T-cell (primary cell): ENCODE measurements around the gene SPOCD1. TPM values are rescaled to one million over a fixed set of nuclear protein-coding genes. Genes with fewer than 3 reads are reported as not detected.

Source experiments
- ATAC-seq, 4 experiments: fragments of 200-7000 bp in 3 of 4; fragments of 150-1000 bp in 1 of 4; cut with Tn5 transposase; replicated peaks in 1 of 4; 1 replicate in 3 of 4; 2 replicates in 1 of 4; pipeline ENCODE4 v1.10.0; 2021; ENCODE audit warnings: moderate library complexity in 3 of 4, mild to moderate bottlenecking in 2 of 4, moderate number of reproducible peaks in 1 of 4
- CTCF ChIA-PET, 2 donors: fragments of 300-600 bp; sonication (Branson Sonifier 250); formaldehyde crosslinking; loops; one replicate each; lab custom pipeline; 2022; ENCODE audit warnings: antibody characterized with exemption in 2 of 2; lab: Charles Lee
- POLR2A ChIA-PET, 2 donors: fragments of 300-600 bp; sonication (Branson Sonifier 250); formaldehyde crosslinking; loops; one replicate each; lab custom pipeline; 2022; ENCODE audit warnings: antibody characterized with exemption in 2 of 2; lab: Charles Lee
- DNase-seq, 35 experiments: peaks; one replicate each; pipeline versions ENCODE4 v3.0.0 to v3.0.0-alpha.2; 2013 to 2023
- H3K27ac ChIP-seq: one replicate; pipeline ENCODE4 v1.5.1; 2013; ENCODE audit warnings: low read length
- H3K27me3 ChIP-seq, 2 experiments: replicated peaks in 1 of 2; 1 replicate in 1 of 2; 2 replicates in 1 of 2; pipeline versions ENCODE4 v1.6.1 to v1.7.0; 2013; ENCODE audit warnings: low read length in 1 of 2, mixed read lengths in 1 of 2; ENCODE audit not compliant: control insufficient read depth in 2 of 2, insufficient read depth in 2 of 2; ENCODE audit errors: extremely low read depth in 1 of 2
- H3K36me3 ChIP-seq, 2 donors: 1 replicate in 1 of 2; 2 replicates in 1 of 2; pipeline versions ENCODE4 v1.6.1 to v1.7.0; 2013; ENCODE audit warnings: low read length in 1 of 2; ENCODE audit not compliant: control insufficient read depth in 2 of 2, insufficient read depth in 1 of 2; ENCODE audit errors: extremely low read depth in 1 of 2
- H3K4me1 ChIP-seq, 2 experiments: 1 replicate in 1 of 2; 2 replicates in 1 of 2; pipeline versions ENCODE4 v1.6.1 to v1.7.0; 2013; ENCODE audit warnings: low read length in 2 of 2, mixed read lengths in 1 of 2; ENCODE audit not compliant: insufficient read depth in 2 of 2, control insufficient read depth in 1 of 2; ENCODE audit errors: extremely low read depth in 1 of 2
- H3K4me3 ChIP-seq, 2 donors: 1 replicate in 1 of 2; 2 replicates in 1 of 2; pipeline versions ENCODE4 v1.5.1 to v1.7.0; 2013; ENCODE audit warnings: mild to moderate bottlenecking in 2 of 2, low read length in 1 of 2, moderate library complexity in 1 of 2; ENCODE audit not compliant: control insufficient read depth in 1 of 2; ENCODE audit errors: extremely low read depth in 1 of 2
- H3K9me3 ChIP-seq: 2 replicates; pipeline ENCODE4 v1.7.0; 2013
- H3K27ac Mint-ChIP-seq, 2 donors: one replicate each; pipeline ENCODE4 v1.8.0; 2020 to 2021; ENCODE audit warnings: mild to moderate bottlenecking in 2 of 2, mixed read lengths in 2 of 2
- H3K27me3 Mint-ChIP-seq, 2 donors: one replicate each; pipeline ENCODE4 v1.8.0; 2021 to 2022; ENCODE audit warnings: mixed read lengths in 2 of 2
- H3K36me3 Mint-ChIP-seq: one replicate; pipeline ENCODE4 v1.8.0; 2021; ENCODE audit warnings: mixed read lengths
- H3K4me1 Mint-ChIP-seq, 3 donors: one replicate each; pipeline ENCODE4 v1.8.0; 2020 to 2022; ENCODE audit warnings: mixed read lengths in 3 of 3, mild to moderate bottlenecking in 1 of 3
- H3K4me3 Mint-ChIP-seq, 3 donors: one replicate each; pipeline ENCODE4 v1.8.0; 2020 to 2022; ENCODE audit warnings: mild to moderate bottlenecking in 3 of 3, mixed read lengths in 3 of 3, moderate library complexity in 3 of 3
- H3K9me3 Mint-ChIP-seq, 3 donors: one replicate each; pipeline ENCODE4 v1.8.0; 2020 to 2022; ENCODE audit warnings: mixed read lengths in 3 of 3
- WGBS: methylation state at CpG from one replicate; pipeline ENCODE4 v1.1.5; 2013; ENCODE audit warnings: missing lambda C conversion rate; ENCODE audit not compliant: insufficient coverage; 5-methylcytosine and 5-hydroxymethylcytosine counted together
- total RNA-seq, 35 experiments: library from RNA in 6 of 35; stranded (reverse) in 6 of 35; fragments of 120-200 nt in 1 of 35; gene quantifications; one replicate each; pipeline versions ENCODE4 v1.2.1 to v1.2.4 and lab custom pipeline; 2013 to 2026

SPOCD1 gene
- total RNA-seq, 5 donors from 2014 or later (not counting 1 experiment from before 2014, with no cell fraction given): not detected

DNA sequence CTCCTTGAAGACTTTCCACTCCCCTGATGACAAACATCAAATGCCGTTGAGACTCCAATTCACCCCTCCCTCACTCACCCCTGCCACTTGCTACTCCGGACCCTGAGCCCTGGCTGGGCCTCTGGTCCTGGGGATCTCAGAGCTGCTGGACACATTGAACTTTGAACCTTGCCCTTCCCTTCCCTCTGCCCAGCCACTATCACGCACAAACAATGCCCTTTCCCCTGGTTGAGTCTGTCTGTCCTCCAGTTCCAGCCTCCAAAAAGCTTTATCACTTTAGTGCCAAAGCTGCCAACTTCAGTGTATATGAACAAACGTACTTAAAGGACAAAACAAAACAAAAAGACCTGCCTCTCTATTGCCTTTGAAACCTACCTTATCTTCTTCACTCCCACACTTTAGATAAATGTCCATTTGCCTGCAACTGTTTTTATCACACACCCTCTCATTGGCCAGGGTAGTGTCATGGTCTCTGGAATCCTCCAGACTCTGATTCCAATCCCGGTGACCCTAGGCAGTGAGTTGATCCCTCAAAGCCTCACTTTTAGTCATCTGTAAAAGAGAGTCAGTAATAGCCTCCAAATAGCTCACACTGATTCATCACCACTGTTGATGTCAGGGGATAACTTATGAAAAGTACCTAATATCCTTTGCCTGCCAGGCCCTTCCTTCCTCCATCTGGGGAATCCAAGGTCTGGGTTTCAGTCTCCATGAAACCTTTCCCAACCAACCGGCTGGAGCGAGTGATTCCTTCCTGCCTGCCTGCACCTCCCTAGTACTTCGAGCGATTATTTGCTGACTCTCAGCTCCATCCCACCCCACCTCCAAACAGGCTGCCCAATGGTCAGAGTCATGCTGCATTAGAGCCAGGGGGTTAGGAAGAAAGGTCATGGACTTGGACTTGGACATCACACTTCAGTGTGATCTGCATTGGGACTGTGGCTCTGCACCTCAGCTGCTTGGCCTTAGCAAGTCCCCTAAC lies 15.9 kb upstream of the SPOCD1 start:
- WGBS: 87% methylated on average over 5 of the region's 9 CpGs
- no peaks in the 10 kb centered on the region for H3K9me3 Mint-ChIP-seq
- H3K4me3 Mint-ChIP-seq: no peak overlapping the region
- DNase-seq (no peak), ATAC-seq (no peak)
- Histone ChIP-seq H3K27ac (no peak overlapping the region), H3K4me1 (peaks cover 16 to 48% of the 10 kb centered on the region in 2 experiments), H3K4me3 (no peak overlapping the region), H3K36me3 (no peaks in the 10 kb centered on the region), H3K9me3 (no peaks in the 10 kb centered on the region), H3K27me3 (peaks cover 0 to 2% of the 10 kb centered on the region in 2 experiments)
- ChIA-PET POLR2A (interaction anchor here in 1 of 2 donors (0.5 kb wide), 1 partner anchor 292 kb away, joined by 5 read pairs; no protein-coding TSS in a partner anchor), CTCF (no interaction called here)
- H3K27ac Mint-ChIP-seq: no peak overlapping the region
- H3K36me3 Mint-ChIP-seq: no peaks in the 10 kb centered on the region
- peaks cover 31 to 47% (median 44%) of the 10 kb centered on the region in 3 donors for H3K4me1 Mint-ChIP-seq
- H3K27me3 Mint-ChIP-seq: no peaks in the 10 kb centered on the region

DNA sequence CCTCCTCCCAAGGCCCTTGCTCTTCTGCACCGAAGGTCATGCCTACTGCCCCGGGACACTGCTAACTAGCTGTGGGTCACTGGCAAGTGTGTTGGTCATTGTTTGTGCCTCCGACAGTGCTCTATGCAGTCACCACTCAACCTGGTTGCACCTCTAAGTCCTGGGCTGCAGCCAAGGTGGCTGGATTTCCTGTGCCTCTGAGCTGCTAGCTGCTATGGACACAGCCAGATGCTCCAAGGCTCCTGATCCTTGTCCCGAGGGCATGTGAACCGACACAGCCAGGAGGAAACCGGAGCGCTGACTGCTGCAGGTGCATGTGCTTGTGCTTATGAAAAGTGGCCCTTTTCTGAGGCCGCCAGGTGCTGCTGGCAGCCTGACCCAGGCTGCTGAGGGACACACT lies 14.7 kb upstream of the SPOCD1 start:
- Histone ChIP-seq H3K27ac (no peak overlapping the region), H3K27me3 (peaks cover 0 to 2% of the 10 kb centered on the region in 2 experiments), H3K9me3 (no peaks in the 10 kb centered on the region), H3K36me3 (no peaks in the 10 kb centered on the region), H3K4me1 (peaks cover 25 to 54% of the 10 kb centered on the region in 2 experiments), H3K4me3 (no peak overlapping the region)
- ChIA-PET CTCF (no interaction called here), POLR2A (no interaction called here)
- DNase-seq (no peak), ATAC-seq (no peak)
- 97% methylated on average over 8 of the region's 8 CpGs for WGBS
- H3K9me3 Mint-ChIP-seq: no peaks in the 10 kb centered on the region
- no peaks in the 10 kb centered on the region for H3K36me3 Mint-ChIP-seq
- no peak overlapping the region for H3K4me3 Mint-ChIP-seq
- H3K4me1 Mint-ChIP-seq: peaks cover 35 to 52% (median 48%) of the 10 kb centered on the region in 3 donors
- no peak overlapping the region for H3K27ac Mint-ChIP-seq
- H3K27me3 Mint-ChIP-seq: no peaks in the 10 kb centered on the region

DNA sequence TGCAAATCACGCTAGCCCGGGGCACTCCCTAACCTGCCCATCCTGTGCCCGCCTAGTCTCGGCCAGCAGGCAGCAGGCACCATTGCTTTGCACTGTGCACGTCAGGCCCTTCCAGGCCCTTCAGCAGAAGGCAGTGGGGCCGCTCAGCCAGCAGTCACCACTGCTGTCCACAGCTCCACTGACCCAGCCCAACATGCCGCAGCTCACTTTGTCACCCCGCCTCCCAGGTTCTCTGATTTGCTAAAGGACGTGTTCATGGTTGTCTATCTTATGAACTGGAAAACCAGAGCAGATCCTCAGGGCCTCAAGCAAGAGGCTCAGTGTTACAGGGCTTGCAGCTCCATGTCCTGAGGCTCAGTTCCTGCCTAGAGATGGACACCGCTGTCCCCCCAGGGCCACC lies 14.2 kb upstream of the SPOCD1 start:
- Mint-ChIP-seq H3K36me3 (no peaks in the 10 kb centered on the region), H3K27ac (no peak overlapping the region), H3K27me3 (no peaks in the 10 kb centered on the region), H3K9me3 (no peaks in the 10 kb centered on the region), H3K4me1 (peaks cover 35 to 52% (median 48%) of the 10 kb centered on the region in 3 donors), H3K4me3 (no peak overlapping the region)
- peaks cover 0 to 2% of the 10 kb centered on the region in 2 experiments for H3K27me3 ChIP-seq
- ChIA-PET CTCF (no interaction called here), POLR2A (interaction anchor here in 1 of 2 donors (0.6 kb wide), 1 partner anchor 43 kb away, joined by 3 read pairs; no protein-coding TSS in a partner anchor)
- 94% methylated on average over 10 of the region's 10 CpGs for WGBS
- DNase-seq (no peak), ATAC-seq (no peak)
- no peaks in the 10 kb centered on the region for H3K36me3 ChIP-seq
- no peak overlapping the region for H3K27ac ChIP-seq
- H3K4me1 ChIP-seq: peaks cover 26 to 54% of the 10 kb centered on the region in 2 experiments
- H3K4me3 ChIP-seq: no peak overlapping the region
- H3K9me3 ChIP-seq: no peaks in the 10 kb centered on the region

DNA sequence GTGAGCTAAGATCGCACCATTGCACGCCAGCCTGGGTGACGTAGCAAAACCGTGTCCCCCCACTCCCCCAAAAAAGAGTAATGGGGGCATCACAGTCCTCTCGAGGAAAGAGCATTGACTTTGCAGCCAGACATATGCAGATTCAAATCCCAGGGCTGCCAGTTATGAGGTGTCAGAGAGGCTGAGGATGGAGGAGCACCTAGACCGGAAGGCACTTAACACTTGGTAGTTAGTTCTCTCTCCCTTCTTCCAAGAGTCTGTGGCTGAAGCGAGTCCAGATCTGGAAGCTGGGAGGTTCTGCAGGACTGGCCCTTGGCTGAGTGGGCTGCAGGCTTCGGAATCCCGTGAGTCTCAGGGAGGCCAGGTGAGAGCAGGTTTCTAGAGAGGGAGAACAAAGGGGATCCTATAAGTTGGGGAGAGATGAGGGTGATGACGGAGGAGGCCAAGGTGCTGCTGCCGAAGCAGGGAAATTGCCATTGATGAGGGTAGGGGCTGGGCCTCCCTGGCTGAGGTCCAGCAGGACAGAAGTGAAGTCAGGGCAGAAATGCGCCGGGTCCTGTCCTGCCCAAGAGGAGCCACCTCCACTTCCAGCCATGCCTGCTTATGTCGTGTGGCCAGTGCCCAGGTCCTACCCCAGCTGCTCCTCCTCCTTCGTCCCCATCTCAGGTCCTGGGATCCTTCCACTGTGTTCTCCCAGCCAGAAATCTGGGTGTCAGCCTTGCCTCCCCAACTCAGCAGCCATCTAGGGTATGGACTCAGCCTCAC lies 13.3 kb upstream of the SPOCD1 start:
- H3K27ac Mint-ChIP-seq: peak overlapping the region in 1 of 2 donors; percentile 92
- peaks cover 35 to 52% (median 42%) of the 10 kb centered on the region in 3 donors for H3K4me1 Mint-ChIP-seq
- POLR2A ChIA-PET: no interaction called here

DNA sequence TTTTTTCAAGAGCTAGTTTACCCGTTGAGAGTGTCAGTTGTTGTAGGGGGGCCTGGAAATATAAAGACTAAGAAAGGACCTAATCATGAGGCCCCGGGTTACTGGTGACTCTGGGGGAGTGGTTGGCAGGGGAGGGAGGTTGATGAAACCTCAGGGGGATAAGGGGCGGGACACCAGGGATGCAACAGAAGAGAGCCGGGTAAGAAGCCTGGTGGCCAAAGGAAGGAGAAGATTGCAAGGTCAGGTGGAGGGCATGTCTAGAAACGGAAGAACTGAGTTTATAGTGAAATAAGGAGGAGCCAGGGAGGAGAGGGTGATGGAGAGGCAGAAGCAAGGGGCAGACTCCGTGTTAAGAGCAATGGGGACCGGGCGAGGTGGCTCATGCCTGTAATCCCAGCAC lies 12.5 kb upstream of the SPOCD1 start:
- CTCF ChIA-PET: interaction anchor here in 1 of 2 donors (0.5 kb wide), 1 partner anchor 116 kb away, joined by 3 read pairs; no protein-coding TSS in a partner anchor
- peak overlapping the region in 1 of 3 donors; percentile 73 for H3K4me3 Mint-ChIP-seq
- ATAC-seq: no peak

More for the DNA sequence above, 13.3 kb upstream of the SPOCD1 start:
- Mint-ChIP-seq H3K9me3 (no peaks in the 10 kb centered on the region), H3K36me3 (no peaks in the 10 kb centered on the region), H3K4me3 (no peak overlapping the region), H3K27me3 (no peaks in the 10 kb centered on the region)
- no peak overlapping the region for H3K27ac ChIP-seq
- ATAC-seq: no peak
- DNase-seq: no peak
- no peaks in the 10 kb centered on the region for H3K9me3 ChIP-seq
- no peaks in the 10 kb centered on the region for H3K36me3 ChIP-seq
- CTCF ChIA-PET: interaction anchor here in 1 of 2 donors (0.5 kb wide), 1 partner anchor 115 kb away, joined by 3 read pairs; no protein-coding TSS in a partner anchor
- H3K27me3 ChIP-seq: peaks cover 0 to 2% of the 10 kb centered on the region in 2 experiments
- no peak overlapping the region for H3K4me3 ChIP-seq
- peaks cover 27 to 50% of the 10 kb centered on the region in 2 experiments for H3K4me1 ChIP-seq
- 95% methylated on average over 8 of the region's 15 CpGs for WGBS

DNA sequence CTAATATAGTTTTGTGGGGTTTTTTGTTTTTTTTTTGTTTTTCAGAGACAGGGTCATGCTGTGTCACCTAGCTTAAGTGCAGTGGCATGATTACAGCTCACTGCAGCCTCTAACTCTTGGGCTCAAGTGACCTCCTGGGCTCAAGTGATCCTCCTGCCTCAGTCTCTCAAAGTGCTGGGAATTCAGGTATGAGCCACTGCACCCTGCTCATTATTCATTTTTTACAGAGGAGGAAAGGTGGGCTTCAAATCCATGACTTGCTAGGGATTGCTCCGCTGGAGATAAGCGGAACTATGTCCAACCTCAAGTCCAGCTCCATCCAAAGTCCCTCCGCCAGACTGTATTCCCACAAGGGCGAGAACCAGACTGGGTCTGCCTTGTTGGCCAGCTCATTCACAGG lies 8.0 kb upstream of the SPOCD1 start:
- H3K4me3 Mint-ChIP-seq: no peak overlapping the region
- no peaks in the 10 kb centered on the region for H3K36me3 Mint-ChIP-seq
- DNase-seq (no peak), ATAC-seq (no peak)
- 100% methylated on average over 1 of the region's 4 CpGs for WGBS
- no peaks in the 10 kb centered on the region for H3K9me3 Mint-ChIP-seq
- H3K27ac Mint-ChIP-seq: no peak overlapping the region
- POLR2A ChIA-PET: no interaction called here
- H3K4me1 ChIP-seq: peaks cover 27 to 30% of the 10 kb centered on the region in 2 experiments
- H3K4me3 ChIP-seq: no peak overlapping the region
- no peaks in the 10 kb centered on the region for H3K36me3 ChIP-seq
- H3K4me1 Mint-ChIP-seq: peaks cover 24 to 30% (median 26%) of the 10 kb centered on the region in 3 donors
- H3K27me3 ChIP-seq: no peaks in the 10 kb centered on the region
- H3K27me3 Mint-ChIP-seq: no peaks in the 10 kb centered on the region
- H3K27ac ChIP-seq: no peak overlapping the region
- CTCF ChIA-PET: interaction anchor here in 1 of 2 donors (0.6 kb wide), 1 partner anchor 70 kb away, joined by 3 read pairs; no protein-coding TSS in a partner anchor
- H3K9me3 ChIP-seq: no peaks in the 10 kb centered on the region

More for the DNA sequence above, 12.5 kb upstream of the SPOCD1 start:
- H3K27ac Mint-ChIP-seq: peak overlapping the region; percentile 76 to 92
- no peak for DNase-seq
- POLR2A ChIA-PET: interaction anchor here in 1 of 2 donors (0.6 kb wide), 1 partner anchor 16 kb away, joined by 3 read pairs; no protein-coding TSS in a partner anchor
- Histone ChIP-seq H3K27ac (peak overlapping the region; percentile 29), H3K27me3 (peaks cover 0 to 2% of the 10 kb centered on the region in 2 experiments), H3K9me3 (no peaks in the 10 kb centered on the region), H3K4me3 (no peak overlapping the region), H3K36me3 (no peaks in the 10 kb centered on the region), H3K4me1 (peaks cover 27 to 50% of the 10 kb centered on the region in 2 experiments)
- H3K36me3 Mint-ChIP-seq: no peaks in the 10 kb centered on the region
- 65% methylated on average over 6 of the region's 8 CpGs for WGBS
- peaks cover 35 to 52% (median 40%) of the 10 kb centered on the region in 3 donors for H3K4me1 Mint-ChIP-seq
- H3K9me3 Mint-ChIP-seq: no peaks in the 10 kb centered on the region
- no peaks in the 10 kb centered on the region for H3K27me3 Mint-ChIP-seq
